Coronary artery (tissue), 2 donors: ENCODE results near the gene DOCK4.
"Not testable (repeated sequence)": the region's sequence is repeated elsewhere in the genome, so short reads cannot be mapped to it uniquely, and the experiment has no call there.

Experiments used
- DNase-seq: peaks from one replicate; pipeline ENCODE4 v3.0.0-alpha.2; 2017; ENCODE audit warnings: low spot score
- H3K27ac ChIP-seq, 2 donors: fragments of 200-600 bp; sonication (generic); one replicate each; pipeline ENCODE4 v1.5.1; 2016 to 2019
- H3K4me3 ChIP-seq: fragments of 200-600 bp; sonication (generic); 2 replicates; pipeline ENCODE4 v1.5.1; 2016; ENCODE audit warnings: mild to moderate bottlenecking, moderate library complexity
- TF ChIP-seq, protein P1 (sequence below): fragments of 200-600 bp; sonication (generic); IDR thresholded peaks from one replicate; pipeline ENCODE4 v1.5.1; 2019; ENCODE audit warnings: antibody characterized with exemption

The DOCK4 gene

DNA sequence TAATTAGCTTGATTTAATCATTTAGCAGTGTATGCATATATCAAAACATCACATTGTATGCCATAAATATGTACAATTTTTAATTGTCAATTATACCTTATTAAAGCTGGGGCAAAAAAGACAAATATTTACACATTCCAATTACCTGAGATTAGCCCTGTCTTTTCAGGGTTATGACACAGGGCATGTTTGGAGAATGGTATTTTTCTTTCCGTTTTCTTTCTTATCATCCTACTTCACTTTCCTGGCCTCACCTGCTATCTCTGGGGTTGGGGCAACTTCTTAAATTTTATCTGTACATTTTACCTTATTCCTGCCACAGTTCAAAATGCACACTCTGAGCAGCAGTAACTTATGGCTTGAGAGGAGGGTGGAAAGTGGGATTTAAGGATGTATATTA, 285.9 kb downstream of the DOCK4 start:
- TF ChIP-seq, protein P1, sequence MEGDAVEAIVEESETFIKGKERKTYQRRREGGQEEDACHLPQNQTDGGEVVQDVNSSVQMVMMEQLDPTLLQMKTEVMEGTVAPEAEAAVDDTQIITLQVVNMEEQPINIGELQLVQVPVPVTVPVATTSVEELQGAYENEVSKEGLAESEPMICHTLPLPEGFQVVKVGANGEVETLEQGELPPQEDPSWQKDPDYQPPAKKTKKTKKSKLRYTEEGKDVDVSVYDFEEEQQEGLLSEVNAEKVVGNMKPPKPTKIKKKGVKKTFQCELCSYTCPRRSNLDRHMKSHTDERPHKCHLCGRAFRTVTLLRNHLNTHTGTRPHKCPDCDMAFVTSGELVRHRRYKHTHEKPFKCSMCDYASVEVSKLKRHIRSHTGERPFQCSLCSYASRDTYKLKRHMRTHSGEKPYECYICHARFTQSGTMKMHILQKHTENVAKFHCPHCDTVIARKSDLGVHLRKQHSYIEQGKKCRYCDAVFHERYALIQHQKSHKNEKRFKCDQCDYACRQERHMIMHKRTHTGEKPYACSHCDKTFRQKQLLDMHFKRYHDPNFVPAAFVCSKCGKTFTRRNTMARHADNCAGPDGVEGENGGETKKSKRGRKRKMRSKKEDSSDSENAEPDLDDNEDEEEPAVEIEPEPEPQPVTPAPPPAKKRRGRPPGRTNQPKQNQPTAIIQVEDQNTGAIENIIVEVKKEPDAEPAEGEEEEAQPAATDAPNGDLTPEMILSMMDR = no peak
- DNase-seq = no peak

DNA sequence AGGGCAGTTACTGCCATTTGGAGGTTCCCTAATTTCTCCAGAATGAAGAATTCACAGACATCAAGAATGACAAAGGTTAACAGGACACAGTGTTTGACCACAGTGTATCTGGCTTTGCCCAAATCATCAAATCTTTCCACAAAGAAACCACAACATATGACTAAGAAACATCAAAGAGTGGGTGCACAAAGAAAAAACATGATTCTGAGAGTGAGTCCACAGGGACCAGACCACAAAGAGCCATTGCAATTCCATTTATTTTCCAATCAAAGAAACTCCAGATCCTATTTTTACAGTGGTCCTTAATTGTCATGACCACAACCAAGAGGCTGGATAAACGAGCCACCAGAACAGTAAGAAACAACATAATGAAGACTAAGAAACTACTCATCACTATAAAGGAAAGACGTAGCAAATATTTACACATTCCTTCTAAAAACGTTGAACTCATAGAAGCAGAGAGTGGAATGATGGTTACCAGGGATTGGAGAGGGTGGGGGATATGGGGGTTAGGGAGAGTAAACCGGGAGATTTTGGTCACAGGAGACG, 286.5 kb downstream of the DOCK4 start:
- no peak for DNase-seq
- no peak overlapping the region for H3K27ac ChIP-seq
- TF ChIP-seq, protein P1 = no peak
- no peak overlapping the region for H3K4me3 ChIP-seq

More for the DNA sequence above, 285.9 kb downstream of the DOCK4 start:
- H3K27ac ChIP-seq = no peak overlapping the region
- no peak overlapping the region for H3K4me3 ChIP-seq

DNA sequence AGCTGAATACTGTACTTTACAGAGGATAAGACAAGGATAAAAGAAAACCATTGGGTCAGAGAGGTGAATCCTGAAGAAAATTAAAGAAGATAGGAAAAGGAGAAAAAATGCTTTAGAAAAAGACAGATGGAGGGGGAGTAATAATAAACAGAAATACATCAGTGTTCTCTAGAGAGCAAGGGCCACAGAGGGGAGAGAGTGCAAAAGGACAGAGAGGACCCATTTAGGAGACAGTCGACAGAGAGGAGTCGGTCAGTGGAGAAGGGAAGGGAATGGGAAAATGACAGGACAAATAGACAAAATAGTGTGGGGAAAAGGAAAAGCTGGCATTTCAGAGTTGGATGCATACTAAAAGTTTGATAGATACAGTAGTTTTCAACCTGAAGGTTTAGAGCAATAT, 287.0 kb downstream of the DOCK4 start:
- H3K27ac ChIP-seq = no peak overlapping the region
- TF ChIP-seq, protein P1 = no peak
- H3K4me3 ChIP-seq = no peak overlapping the region
- DNase-seq = no peak

DNA sequence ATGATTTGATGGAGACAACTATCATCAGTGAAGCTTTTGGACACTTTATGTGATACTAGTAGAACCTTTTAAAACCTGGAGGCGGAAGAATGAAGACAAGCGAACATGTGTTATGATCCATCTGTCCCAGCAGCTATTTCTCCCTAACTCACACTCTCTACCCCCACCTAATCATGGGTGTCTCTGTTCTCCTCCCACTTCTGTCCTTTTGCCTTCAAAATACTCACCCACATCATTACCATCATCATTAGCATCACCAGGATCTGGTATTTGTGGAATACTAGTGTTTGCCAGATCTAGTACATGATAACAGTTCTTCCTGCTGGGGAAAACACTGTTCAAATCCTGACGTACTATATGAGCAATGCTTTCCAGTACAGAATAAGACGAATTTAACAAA, 287.7 kb downstream of the DOCK4 start:
- H3K4me3 ChIP-seq = no peak overlapping the region
- DNase-seq = no peak
- H3K27ac ChIP-seq = no peak overlapping the region
- TF ChIP-seq, protein P1 = no peak

DNA sequence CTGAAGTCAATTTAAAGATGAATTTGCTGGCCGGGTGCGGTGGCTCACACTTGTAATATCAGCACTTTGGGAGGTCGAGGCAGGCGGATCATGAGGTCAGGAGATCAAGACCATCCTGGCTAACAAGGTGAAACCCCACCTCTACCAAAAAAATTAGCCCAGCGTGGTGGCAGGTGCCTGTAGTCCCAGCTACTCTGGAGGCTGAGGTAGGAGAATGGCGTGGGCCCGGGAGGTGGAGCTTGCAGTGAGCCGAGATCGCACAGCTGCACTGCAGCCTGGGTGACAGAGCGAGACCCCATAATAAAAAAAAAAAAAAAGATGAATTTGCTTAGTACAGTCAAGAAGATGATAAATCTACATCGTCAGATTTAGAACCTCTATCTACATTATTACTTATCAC, 288.8 kb downstream of the DOCK4 start:
- not testable (repeated sequence) for H3K4me3 ChIP-seq, H3K27ac ChIP-seq, DNase-seq

DNA sequence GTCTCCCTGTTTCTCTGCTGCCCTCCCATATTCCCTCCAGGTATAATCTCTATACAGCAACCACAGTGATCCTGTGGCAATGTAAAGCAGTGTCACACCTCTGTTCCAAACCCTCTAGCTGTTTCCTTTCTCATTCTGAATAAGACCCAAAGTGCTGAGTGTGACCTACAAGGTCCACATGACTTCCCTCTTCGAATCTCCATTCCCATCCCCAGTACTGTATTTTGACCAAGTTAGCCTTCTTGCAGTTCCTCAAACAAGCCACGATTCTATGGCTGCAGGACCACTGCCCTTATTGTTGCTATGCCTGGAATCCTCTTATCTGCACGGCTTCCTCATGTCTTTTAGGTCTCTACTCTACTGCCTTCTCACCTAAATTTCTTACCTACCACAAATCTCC, 291.9 kb downstream of the DOCK4 start:
- no peak overlapping the region for H3K4me3 ChIP-seq
- DNase-seq = no peak
- TF ChIP-seq, protein P1 = no peak
- no peak overlapping the region for H3K27ac ChIP-seq

DNA sequence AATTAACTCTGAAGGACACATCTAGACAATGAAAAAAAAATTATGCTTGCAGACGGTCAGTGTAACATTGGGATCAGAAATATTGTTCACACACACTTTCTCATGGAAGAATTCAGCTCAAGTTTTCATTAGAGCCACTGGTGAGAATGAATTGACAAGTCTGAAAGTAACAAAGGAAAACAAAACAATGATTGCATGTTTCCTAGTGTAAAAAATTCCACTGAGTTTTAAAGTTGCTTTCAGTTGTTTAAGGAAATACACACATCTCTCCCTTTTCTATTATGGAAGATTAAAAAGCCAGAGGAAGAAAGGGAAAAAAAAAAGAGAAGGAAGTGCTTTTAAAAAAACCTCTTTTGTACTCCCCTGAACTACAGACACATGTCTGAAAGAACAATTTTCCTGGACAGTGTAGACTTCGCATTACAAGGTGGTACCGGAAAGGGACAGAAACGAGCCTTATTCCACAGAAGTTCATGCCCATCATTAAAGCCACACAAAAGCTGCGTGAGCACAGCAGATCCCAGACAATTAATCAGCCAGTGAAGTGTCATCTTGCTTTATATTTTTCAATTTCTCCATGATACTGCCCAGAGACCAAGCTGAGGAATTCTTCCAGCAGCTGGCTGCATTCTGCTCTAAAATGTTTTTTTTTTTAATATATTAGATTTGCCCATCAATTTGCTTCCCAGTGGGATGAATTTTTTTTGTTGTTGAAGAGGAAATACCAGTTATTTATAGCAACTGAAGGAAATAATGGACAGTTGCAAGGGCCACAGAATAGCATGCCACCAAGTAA, 294.8 kb downstream of the DOCK4 start:
- no peak overlapping the region for H3K27ac ChIP-seq
- DNase-seq = no peak
- TF ChIP-seq, protein P1 = no peak
- H3K4me3 ChIP-seq = no peak overlapping the region
